Measurements from ENCODE around the gene BMP8A.

GRCh38 chr1:39489567-39490239 lies 1.7 kb upstream of the BMP8A start:
- TF ChIP-seq, protein P1, sequence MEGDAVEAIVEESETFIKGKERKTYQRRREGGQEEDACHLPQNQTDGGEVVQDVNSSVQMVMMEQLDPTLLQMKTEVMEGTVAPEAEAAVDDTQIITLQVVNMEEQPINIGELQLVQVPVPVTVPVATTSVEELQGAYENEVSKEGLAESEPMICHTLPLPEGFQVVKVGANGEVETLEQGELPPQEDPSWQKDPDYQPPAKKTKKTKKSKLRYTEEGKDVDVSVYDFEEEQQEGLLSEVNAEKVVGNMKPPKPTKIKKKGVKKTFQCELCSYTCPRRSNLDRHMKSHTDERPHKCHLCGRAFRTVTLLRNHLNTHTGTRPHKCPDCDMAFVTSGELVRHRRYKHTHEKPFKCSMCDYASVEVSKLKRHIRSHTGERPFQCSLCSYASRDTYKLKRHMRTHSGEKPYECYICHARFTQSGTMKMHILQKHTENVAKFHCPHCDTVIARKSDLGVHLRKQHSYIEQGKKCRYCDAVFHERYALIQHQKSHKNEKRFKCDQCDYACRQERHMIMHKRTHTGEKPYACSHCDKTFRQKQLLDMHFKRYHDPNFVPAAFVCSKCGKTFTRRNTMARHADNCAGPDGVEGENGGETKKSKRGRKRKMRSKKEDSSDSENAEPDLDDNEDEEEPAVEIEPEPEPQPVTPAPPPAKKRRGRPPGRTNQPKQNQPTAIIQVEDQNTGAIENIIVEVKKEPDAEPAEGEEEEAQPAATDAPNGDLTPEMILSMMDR (IDR thresholded peaks at IDR 0.05; ENCODE audit: control extremely low read depth in 1 of 3, insufficient read depth in 1 of 3, low read depth in 1 of 3, low read length in 3 of 3), result no peak
- TF ChIP-seq SUZ12 (IDR thresholded peaks at IDR 0.05; ENCODE audit: low read length) (no peak), CHD1 (IDR thresholded peaks at IDR 0.05; ENCODE audit: low read depth, low read length) (no peak), RNF2 (IDR thresholded peaks at IDR 0.05; ENCODE audit: borderline replicate concordance, low read depth, low read length, missing control alignments, poor library complexity, severe bottlenecking) (no peak), RFX5 (IDR thresholded peaks at IDR 0.05; ENCODE audit: borderline replicate concordance, low read depth, low read length) (no peak)

Measured in H1 (cell line).